ENCODE measurements around the gene OTOG.

Gene OTOG

GRCh38 chr11:17609291-17610084 lies 62.4 kb downstream of the OTOG start:
- Histone ChIP-seq H3K4me3 (replicated peaks; ENCODE audit: low read depth, low read length) (no peak overlapping the region), H3K27me3 (replicated peaks; ENCODE audit: control insufficient read depth, insufficient read depth, low read length) (no peaks in the 10 kb centered on the region; the same call in 1 of the 2 replicates), H3K36me3 (ENCODE audit: control insufficient read depth, insufficient read depth, low read length) (no peaks in the 10 kb centered on the region)
- DNase-seq (ENCODE audit: extremely low read depth, insufficient read length) = no peak
- no peak for TF ChIP-seq CTCF (IDR thresholded peaks at IDR 0.05; ENCODE audit: insufficient read depth, low read length, poor library complexity, severe bottlenecking)

GRCh38 chr11:17610085-17610894 lies 63.2 kb downstream of the OTOG start:
- DNase-seq (ENCODE audit: extremely low read depth, insufficient read length) = no peak
- Histone ChIP-seq H3K36me3 (ENCODE audit: control insufficient read depth, insufficient read depth, low read length) (no peaks in the 10 kb centered on the region), H3K27me3 (replicated peaks; ENCODE audit: control insufficient read depth, insufficient read depth, low read length) (no peaks in the 10 kb centered on the region; the same call in 1 of the 2 replicates), H3K4me3 (replicated peaks; ENCODE audit: low read depth, low read length) (no peak overlapping the region)
- TF ChIP-seq CTCF (IDR thresholded peaks at IDR 0.05; ENCODE audit: insufficient read depth, low read length, poor library complexity, severe bottlenecking) = no peak

- H3K36me3 ChIP-seq (ENCODE audit: control insufficient read depth, insufficient read depth, low read length) = no peaks in the 10 kb centered on the region
- DNase-seq (ENCODE audit: extremely low read depth, insufficient read length) = no peak
- no peak for TF ChIP-seq CTCF (IDR thresholded peaks at IDR 0.05; ENCODE audit: insufficient read depth, low read length, poor library complexity, severe bottlenecking)
- no peak overlapping the region for H3K4me3 ChIP-seq (replicated peaks; ENCODE audit: low read depth, low read length)
- no peaks in the 10 kb centered on the region; the same call in 1 of the 2 replicates for H3K27me3 ChIP-seq (replicated peaks; ENCODE audit: control insufficient read depth, insufficient read depth, low read length)
Measured at GRCh38 chr11:17611049-17611448, 64.0 kb downstream of the OTOG start.

- H3K4me3 ChIP-seq (replicated peaks; ENCODE audit: low read depth, low read length) = no peak overlapping the region
Measured at GRCh38 chr11:17611503-17612220, 64.6 kb downstream of the OTOG start.

More at GRCh38 chr11:17611503-17612220, 64.6 kb downstream of the OTOG start:
- no peaks in the 10 kb centered on the region for H3K36me3 ChIP-seq (ENCODE audit: control insufficient read depth, insufficient read depth, low read length)
- H3K27me3 ChIP-seq (replicated peaks; ENCODE audit: control insufficient read depth, insufficient read depth, low read length) = no peaks in the 10 kb centered on the region; the same call in 1 of the 2 replicates
- TF ChIP-seq CTCF (IDR thresholded peaks at IDR 0.05; ENCODE audit: insufficient read depth, low read length, poor library complexity, severe bottlenecking) = no peak
- no peak for DNase-seq (ENCODE audit: extremely low read depth, insufficient read length)
